K562 (cell line): ENCODE measurements around the gene CUL9. TPM values are rescaled to one million over a fixed set of nuclear protein-coding genes. Genes with fewer than 3 reads are reported as not detected.

Experiments
- ATAC-seq: fragments of 200-7000 bp; cut with Tn5 transposase; 3 replicates; pipeline ENCODE4 v1.9.1; 2020; ENCODE audit warnings: moderate library complexity
- BruUV-seq: library from RNA; stranded (reverse); fragments of 400-500 nt; replicated peaks from 2 replicates; lab custom pipeline; 2021; lab: Mats Ljungman, UMichigan
- CTCF ChIA-PET: fragments of 300-600 bp; formaldehyde crosslinking; extraction: SDS; loops from one replicate; lab custom pipeline; 2021; ENCODE audit warnings: low intra/inter-chr PET ratio; lab: Yijun Ruan, JAX
- POLR2A ChIA-PET: fragments of 300-600, 350-650 bp; sonication (Branson Sonifier 250); formaldehyde crosslinking; extraction: SDS; loops from one replicate; lab custom pipeline; 2021; ENCODE audit warnings: antibody characterized with exemption, inconsistent platforms; lab: Yijun Ruan, JAX
- DNase-seq, 4 experiments: peaks; one replicate each; pipeline versions ENCODE4 v3.0.0 to v3.0.0-alpha.2; 2011 to 2018; ENCODE audit warnings: low spot score in 3 of 4, mixed read lengths in 3 of 4; ENCODE audit errors: extremely low read depth in 1 of 4
- FAIRE-seq: peaks from 2 replicates; lab custom pipeline; 2011; peaks lifted over from hg19 to GRCh38; lab: Jason Lieb, UNC
- H2AFZ ChIP-seq: 2 replicates; pipeline ENCODE4 v1.6.0; 2011; ENCODE audit warnings: low read depth, low read length, control low read depth, inconsistent platforms
- H3K27ac ChIP-seq: fragments of 200-600 bp; 3 replicates; pipeline ENCODE4 v1.8.0; 2011; ENCODE audit warnings: low read depth, mild to moderate bottlenecking, control low read depth, inconsistent platforms, low read length, moderate library complexity, mixed read lengths; ENCODE audit errors: extremely low read depth
- H3K27me3 ChIP-seq, 2 experiments: fragments of 300-600 bp in 1 of 2; 2 replicates in 1 of 2; 3 replicates in 1 of 2; pipeline versions ENCODE4 v1.6.0 to v1.8.0; 2011; ENCODE audit warnings: inconsistent platforms in 2 of 2, low read length in 2 of 2, mild to moderate bottlenecking in 1 of 2, mixed read lengths in 1 of 2, moderate library complexity in 1 of 2; ENCODE audit not compliant: control insufficient read depth in 2 of 2, insufficient read depth in 2 of 2
- H3K36me3 ChIP-seq: fragments of 300-600 bp; 3 replicates; pipeline ENCODE4 v1.8.0; 2011; ENCODE audit warnings: mild to moderate bottlenecking, low read length, inconsistent platforms; ENCODE audit not compliant: control insufficient read depth, insufficient read depth
- H3K4me1 ChIP-seq, 2 experiments: fragments of 200-600 bp in 1 of 2; replicated peaks in 1 of 2; 2 replicates in 1 of 2; 3 replicates in 1 of 2; pipeline versions ENCODE4 v1.5.1 to v1.8.0; 2011; ENCODE audit warnings: inconsistent platforms in 2 of 2, low read length in 2 of 2, mild to moderate bottlenecking in 1 of 2, mixed read lengths in 1 of 2, moderate library complexity in 1 of 2; ENCODE audit not compliant: control insufficient read depth in 2 of 2, insufficient read depth in 2 of 2
- H3K4me2 ChIP-seq: 2 replicates; pipeline ENCODE4 v1.6.1; 2011; ENCODE audit warnings: low read length, control low read depth, inconsistent platforms, mixed read lengths; ENCODE audit not compliant: insufficient read depth
- H3K4me3 ChIP-seq: fragments of 200-600 bp; sonication (generic), shearing (Covaris generic); 2 replicates; pipeline ENCODE4 v1.5.1; 2016; ENCODE audit warnings: control low read depth, inconsistent platforms
- H3K79me2 ChIP-seq: fragments of 200-600 bp; 3 replicates; pipeline ENCODE4 v1.8.0; 2011; ENCODE audit warnings: low read length, inconsistent platforms; ENCODE audit not compliant: control insufficient read depth, insufficient read depth
- H3K9ac ChIP-seq, 2 experiments: 2 replicates each; pipeline versions ENCODE4 v1.6.0 to v1.6.1; 2011; ENCODE audit warnings: low read depth in 2 of 2, low read length in 2 of 2, control low read depth in 1 of 2, inconsistent platforms in 1 of 2, mild to moderate bottlenecking in 1 of 2, mixed read lengths in 1 of 2; ENCODE audit not compliant: insufficient read depth in 1 of 2
- H3K9me1 ChIP-seq: one replicate; pipeline ENCODE4 v1.6.0; 2011; ENCODE audit warnings: inconsistent platforms, mild to moderate bottlenecking, low read length, moderate library complexity; ENCODE audit not compliant: control insufficient read depth, insufficient read depth
- H3K9me3 ChIP-seq: replicated peaks from 2 replicates; pipeline ENCODE4 v1.5.1; 2011; ENCODE audit warnings: low read depth, low read length, inconsistent platforms; ENCODE audit not compliant: control insufficient read depth, insufficient read depth
- H4K20me1 ChIP-seq: replicated peaks from 2 replicates; pipeline ENCODE4 v1.6.1; 2011; ENCODE audit warnings: low read length, inconsistent platforms, mixed read lengths; ENCODE audit not compliant: control insufficient read depth, insufficient read depth
- CREB1 ChIP-seq, 2 experiments: sonication (generic) in 1 of 2; formaldehyde crosslinking in 1 of 2; IDR thresholded peaks; 2 replicates each; pipeline versions ENCODE4 v1.6.1 to v1.8.0; 2012 to 2022; ENCODE audit warnings: inconsistent platforms in 1 of 2, mild to moderate bottlenecking in 1 of 2, missing genetic modification reagents in 1 of 2, moderate library complexity in 1 of 2
- MYBL2 ChIP-seq, 2 experiments: fragments of 450-650 bp in 1 of 2; sonication (generic) in 1 of 2; formaldehyde crosslinking in 1 of 2; IDR thresholded peaks; 2 replicates each; pipeline versions ENCODE4 v1.6.1 to v1.8.1; 2017 to 2022; ENCODE audit warnings: borderline replicate concordance in 1 of 2, inconsistent platforms in 1 of 2, low read depth in 1 of 2, mild to moderate bottlenecking in 1 of 2, missing genetic modification reagents in 1 of 2, moderate library complexity in 1 of 2
- SREBF1 ChIP-seq: fragments of 150-350 bp; IDR thresholded peaks from 2 replicates; pipeline ENCODE4 v1.6.1; 2014; ENCODE audit warnings: antibody characterized with exemption, low read depth, low read length, borderline replicate concordance
- WHSC1 ChIP-seq: IDR thresholded peaks from one replicate; pipeline ENCODE4 v1.6.1; 2012; ENCODE audit warnings: low read length, control low read depth, inconsistent platforms
- WGBS: fragments of 100-300 bp; shearing (Covaris generic); methylation state at CpG from one replicate; pipeline ENCODE4 v1.1.6; 2016; ENCODE audit warnings: low coverage, mixed read lengths; ENCODE audit not compliant: insufficient coverage; ENCODE audit errors: missing lambda C conversion rate; 5-methylcytosine and 5-hydroxymethylcytosine counted together
- in situ Hi-C: fragments of 300-500 bp; cut with MboI; formaldehyde crosslinking; loops from 4 replicates; pipeline ENCODE4 v1.15.0; 2018; ENCODE audit warnings: inconsistent platforms, mixed read lengths
- intact Hi-C: fragments of 100-400 bp; cut with micrococcal nuclease; formaldehyde crosslinking; loops from 2 replicates; pipeline ENCODE4 v1.14.2; 2022
- polyA plus RNA-seq, 8 experiments: library from polyadenylated mRNA; depleted of rRNA in 4 of 8; stranded (reverse) in 5 of 8; unstranded in 3 of 8; fragments of >200 nt; fragmentation: Nextera tagmentation in 2 of 8; fragmentation: Illumina TruSeq in 1 of 8; extraction: Ambion mirVana in 2 of 8; extraction: Trizol in 1 of 8; gene quantifications; 2 replicates each; pipeline versions ENCODE4 v1.2.1 to v1.2.3, GENCODE V29; 2011 to 2014; ENCODE audit warnings: inconsistent platforms in 1 of 8, missing spikeins in 1 of 8
- total RNA-seq, 7 experiments: library from RNA; depleted of rRNA in 6 of 7; stranded (reverse); fragments of >200 nt in 6 of 7; fragmentation: Illumina TruSeq in 2 of 7; extraction: Trizol in 2 of 7; gene quantifications; 2 replicates each; pipeline versions ENCODE4 v1.2.1 to v1.2.3, GENCODE V29; 2011 to 2021; ENCODE audit warnings: low replicate concordance in 1 of 7
- TF ChIP-seq, protein P1 (sequence below): fragments of 450-650 bp; IDR thresholded peaks from 2 replicates; pipeline ENCODE4 v1.7.1; 2018; ENCODE audit warnings: mild to moderate bottlenecking, low read depth; ENCODE audit not compliant: partially characterized antibody

The CUL9 gene
- total and polyA plus RNA-seq, 9 of the 15 experiments (the other 6 are each of a cell fraction or from before 2014, with no cell fraction given) = 0.50 to 20.7 (median 6.6) TPM

DNA sequence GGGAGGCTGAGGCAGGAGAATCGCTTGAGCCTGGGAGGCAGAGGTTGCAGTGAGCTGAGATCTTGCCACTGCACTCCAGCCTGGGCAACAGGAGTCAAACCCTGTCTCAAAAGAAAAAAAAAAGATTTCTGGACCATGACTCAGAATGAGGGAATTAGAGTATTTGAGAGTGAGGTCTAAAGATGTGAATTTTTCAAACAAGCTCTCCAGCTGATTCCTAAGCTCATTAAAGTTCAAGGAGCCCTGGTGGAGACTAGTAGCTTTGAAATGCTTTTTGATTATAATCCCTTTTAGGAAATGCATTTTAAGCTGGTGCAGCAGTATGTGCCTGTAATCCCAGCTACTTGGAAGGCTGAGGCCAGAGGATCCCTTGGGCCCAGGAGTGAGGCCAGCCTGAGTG is 32.7 kb upstream of the CUL9 start:
- Histone ChIP-seq H2AFZ (no peak overlapping the region), H3K4me3 (no peak overlapping the region), H3K9me3 (no peaks in the 10 kb centered on the region), H3K36me3 (no peaks in the 10 kb centered on the region), H3K9ac (no peak overlapping the region), H3K27ac (no peak overlapping the region), H3K4me1 (peaks cover 6 to 16% of the 10 kb centered on the region in 2 experiments; a peak in 4 of 5 replicates), H4K20me1 (no peaks in the 10 kb centered on the region)
- no TSS peak for BruUV-seq
- 36% methylated on average over 1 of the region's 1 CpG for WGBS
- ATAC-seq (no peak), DNase-seq (no peak), FAIRE-seq (no peak)
- intact Hi-C loops = loop anchor here (5.0 kb wide), 1 partner anchor 183 kb away; no protein-coding TSS in a partner anchor
- TF ChIP-seq MYBL2 (IDR thresholded peaks at IDR 0.05; ENCODE audit: low read depth) = no peak
- no peak for TF ChIP-seq MYBL2 (CRISPR knock-in tag; IDR thresholded peaks at IDR 0.05; ENCODE audit: borderline replicate concordance)
- no peak for TF ChIP-seq CREB1 (IDR thresholded peaks at IDR 0.05)
- no peak for TF ChIP-seq CREB1 (CRISPR knock-in tag; IDR thresholded peaks at IDR 0.05)
- TF ChIP-seq, protein P1, sequence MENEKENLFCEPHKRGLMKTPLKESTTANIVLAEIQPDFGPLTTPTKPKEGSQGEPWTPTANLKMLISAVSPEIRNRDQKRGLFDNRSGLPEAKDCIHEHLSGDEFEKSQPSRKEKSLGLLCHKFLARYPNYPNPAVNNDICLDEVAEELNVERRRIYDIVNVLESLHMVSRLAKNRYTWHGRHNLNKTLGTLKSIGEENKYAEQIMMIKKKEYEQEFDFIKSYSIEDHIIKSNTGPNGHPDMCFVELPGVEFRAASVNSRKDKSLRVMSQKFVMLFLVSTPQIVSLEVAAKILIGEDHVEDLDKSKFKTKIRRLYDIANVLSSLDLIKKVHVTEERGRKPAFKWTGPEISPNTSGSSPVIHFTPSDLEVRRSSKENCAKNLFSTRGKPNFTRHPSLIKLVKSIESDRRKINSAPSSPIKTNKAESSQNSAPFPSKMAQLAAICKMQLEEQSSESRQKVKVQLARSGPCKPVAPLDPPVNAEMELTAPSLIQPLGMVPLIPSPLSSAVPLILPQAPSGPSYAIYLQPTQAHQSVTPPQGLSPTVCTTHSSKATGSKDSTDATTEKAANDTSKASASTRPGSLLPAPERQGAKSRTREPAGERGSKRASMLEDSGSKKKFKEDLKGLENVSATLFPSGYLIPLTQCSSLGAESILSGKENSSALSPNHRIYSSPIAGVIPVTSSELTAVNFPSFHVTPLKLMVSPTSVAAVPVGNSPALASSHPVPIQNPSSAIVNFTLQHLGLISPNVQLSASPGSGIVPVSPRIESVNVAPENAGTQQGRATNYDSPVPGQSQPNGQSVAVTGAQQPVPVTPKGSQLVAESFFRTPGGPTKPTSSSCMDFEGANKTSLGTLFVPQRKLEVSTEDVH = no peak
- TF ChIP-seq SREBF1 = no peak
- TF ChIP-seq WHSC1 = no peak
- TF ChIP-seq, all 486 proteins: peak for 0
- no peaks in the 10 kb centered on the region; a peak in 1 of 5 replicates for H3K27me3 ChIP-seq
- ChIA-PET POLR2A (interaction anchor here (0.5 to 1.2 kb wide), 6 partner anchors 10 to 1348 kb away, joined by 3 to 4 read pairs (median 3); partner anchors contain the start of genes KLC4 and MRPL2), CTCF (interaction anchor here (0.6 kb wide), 1 partner anchor 80 kb away, joined by 3 read pairs; no protein-coding TSS in a partner anchor)
- no peaks in the 10 kb centered on the region for H3K9me1 ChIP-seq
- no peak overlapping the region for H3K4me2 ChIP-seq
- H3K79me2 ChIP-seq = no peaks in the 10 kb centered on the region
- in situ Hi-C loops = no loop called here
